LHCN-M2 (cell line): ENCODE results near the gene MKNK1. TPM values are rescaled to one million over a fixed set of nuclear protein-coding genes. Genes with fewer than 3 reads are reported as not detected.

Source experiments
- DNase-seq: peaks from one replicate; pipeline ENCODE4 v3.0.0-alpha.2; 2012; ENCODE audit warnings: low read depth
- total RNA-seq: library from RNA; depleted of rRNA; stranded (reverse); fragments of >200 nt; gene quantifications from 2 replicates; pipeline ENCODE4 v1.2.3, GENCODE V29; 2014

MKNK1 gene
- total RNA-seq, 1 experiment from 2014 or later = 12.6 TPM

DNA sequence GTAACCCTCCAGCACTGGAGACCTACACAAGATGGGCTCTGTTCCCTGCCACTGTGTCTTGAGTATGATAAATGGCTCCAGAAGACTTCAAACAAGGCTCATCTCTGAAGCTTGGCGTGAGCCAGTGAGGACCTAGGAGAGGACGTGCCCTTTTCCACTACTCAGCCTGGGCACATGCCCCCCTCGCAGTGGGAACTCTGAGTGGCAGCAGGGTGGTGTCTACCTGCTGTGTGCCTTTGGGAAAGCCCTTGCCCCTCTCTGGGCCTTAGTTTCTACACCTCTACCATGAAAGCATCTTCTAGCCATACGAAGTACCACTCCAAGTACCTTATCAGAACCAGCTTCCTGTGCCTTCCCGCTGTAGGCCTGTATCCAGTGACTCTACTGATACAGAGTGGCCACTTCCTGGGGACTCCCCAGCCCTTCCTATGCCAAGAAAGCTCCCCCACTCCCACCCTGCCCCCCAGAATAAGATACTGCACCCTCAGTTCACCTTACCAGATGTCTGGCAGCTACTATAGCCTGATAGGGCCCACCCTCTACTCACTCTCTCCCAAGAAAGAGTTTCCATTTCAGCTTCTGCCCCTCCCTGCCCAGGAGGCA lies 15.7 kb upstream of the MKNK1 start:
- no peak for DNase-seq

DNA sequence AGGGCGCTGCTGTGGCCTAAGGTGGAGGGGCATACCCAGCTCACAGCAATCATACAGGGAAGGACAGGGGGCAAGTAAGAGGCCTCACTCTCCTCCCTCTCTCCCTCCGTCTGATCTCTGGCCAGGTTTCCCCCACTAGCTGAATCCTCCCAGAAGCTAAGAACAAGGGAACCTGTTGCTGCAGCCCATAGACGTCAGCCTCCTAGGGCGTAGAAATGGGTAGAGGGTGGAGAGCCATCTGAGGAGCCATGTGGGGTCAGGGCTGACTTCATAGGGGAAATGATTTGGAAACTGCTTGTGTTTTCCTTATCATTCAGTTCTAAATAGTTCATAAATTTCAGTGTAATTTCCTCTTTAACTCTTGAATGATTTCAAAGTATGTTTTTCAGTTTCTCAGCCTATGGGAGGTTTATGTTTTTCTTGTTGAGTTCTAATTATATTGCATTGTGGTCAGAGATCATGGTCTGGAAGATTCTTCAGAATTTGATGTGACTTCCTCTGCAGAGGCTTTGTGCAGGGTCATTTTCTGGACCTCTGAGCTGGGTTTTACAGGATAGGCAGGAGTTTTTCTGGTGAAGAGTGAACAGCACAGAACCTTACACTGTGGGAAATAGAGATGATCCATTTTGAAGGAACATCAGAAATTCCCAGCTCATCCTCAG lies 14.8 kb upstream of the MKNK1 start:
- DNase-seq = no peak

DNA sequence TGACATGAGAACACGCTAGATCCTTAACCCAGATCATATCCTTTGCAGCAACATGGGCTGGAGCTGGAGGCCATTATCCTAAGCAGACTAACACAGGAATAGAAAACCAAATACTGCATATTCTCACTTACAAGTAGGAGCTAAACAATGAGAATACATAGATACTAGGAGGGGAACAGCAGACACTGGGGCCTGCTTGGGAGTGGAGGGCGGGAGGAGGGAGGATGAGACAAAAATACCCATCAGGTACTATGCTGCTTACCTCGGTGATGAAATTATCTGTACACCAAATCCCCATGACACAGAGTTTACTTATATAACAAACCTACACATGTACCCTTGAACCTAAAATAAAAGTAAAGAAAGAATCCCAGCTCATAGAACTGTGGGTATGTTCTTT lies 13.8 kb upstream of the MKNK1 start:
- no peak for DNase-seq

DNA sequence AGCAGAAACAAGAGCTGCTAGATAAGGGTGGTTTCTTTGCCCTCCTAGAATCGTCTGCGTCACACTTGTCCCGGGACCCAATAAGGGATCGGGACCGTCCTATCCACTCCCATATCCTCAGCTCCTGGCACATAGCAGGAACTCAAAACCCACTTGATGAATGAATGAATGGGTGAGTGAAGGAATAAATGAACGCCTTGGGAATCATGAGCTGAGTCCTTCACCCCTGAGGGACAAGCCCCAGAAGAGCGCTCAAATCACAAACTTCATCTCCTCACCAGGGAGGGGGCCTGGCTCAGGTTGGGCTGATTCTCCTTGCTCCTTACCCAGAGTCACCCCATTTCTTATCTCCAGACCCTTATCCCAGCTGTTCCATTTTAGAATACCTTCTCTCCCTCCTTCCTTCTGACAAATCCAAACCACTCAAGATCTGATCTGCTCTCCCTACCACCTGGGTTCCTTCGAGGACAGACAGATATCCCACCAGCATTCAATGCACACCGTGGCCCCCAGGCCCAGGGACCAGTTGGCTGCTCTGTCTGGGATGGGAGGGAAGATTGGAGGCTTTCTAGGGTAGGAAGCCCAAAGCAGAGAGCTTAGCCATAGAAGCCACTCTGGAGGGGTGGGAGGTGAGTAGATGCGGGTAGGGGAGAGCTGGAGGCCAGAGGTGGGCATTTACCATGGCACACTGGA lies 13.2 kb upstream of the MKNK1 start:
- DNase-seq = no peak

DNA sequence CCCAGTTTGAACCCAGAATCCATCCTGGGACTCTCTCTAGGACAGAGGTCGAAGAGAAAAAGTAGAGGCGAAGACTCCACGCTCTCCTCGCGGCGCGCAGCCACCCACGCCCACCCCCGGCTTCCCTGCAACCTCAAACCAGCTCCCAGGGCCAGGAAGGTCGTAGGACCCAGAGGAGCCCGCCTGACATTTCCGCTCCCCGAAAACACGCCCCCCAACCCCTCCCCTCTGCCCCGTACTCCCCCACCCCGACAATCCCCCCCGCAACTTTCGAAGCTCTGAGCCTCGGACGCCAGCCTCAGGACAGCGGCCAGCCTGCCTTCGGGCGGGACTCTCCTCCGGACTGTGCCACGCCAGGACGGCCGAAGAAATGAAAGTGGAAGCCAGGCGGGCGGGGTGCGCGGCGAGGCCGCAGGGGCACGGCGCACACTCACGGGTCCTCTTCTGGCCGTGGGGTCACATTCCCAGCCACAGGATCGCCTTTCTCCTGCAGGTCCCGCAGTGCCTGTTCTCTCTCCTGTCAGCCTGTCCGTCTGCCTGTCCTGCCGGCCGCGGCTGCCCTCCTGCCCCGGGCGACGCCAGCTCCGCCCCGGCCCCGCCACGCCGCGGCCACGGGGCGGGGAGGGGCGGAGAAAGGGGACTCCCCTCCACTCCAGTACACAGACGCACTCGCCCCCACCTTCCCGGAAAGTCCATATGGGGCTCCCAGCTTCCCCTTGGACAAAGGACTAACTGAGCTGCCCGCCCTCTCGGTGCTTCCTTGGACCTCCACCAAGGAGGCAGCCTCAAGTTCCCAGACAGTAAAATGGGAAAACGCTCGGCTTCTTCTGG lies 12.4 kb upstream of the MKNK1 start, which contains the start of gene MOB3C:
Gene MOB3C, minus strand, starts transcription at position 535 of the 831 bp plus-strand sequence. CDS start 3,490 bp downstream, outside the sequence.
- DNase-seq = peak; percentile 78

DNA sequence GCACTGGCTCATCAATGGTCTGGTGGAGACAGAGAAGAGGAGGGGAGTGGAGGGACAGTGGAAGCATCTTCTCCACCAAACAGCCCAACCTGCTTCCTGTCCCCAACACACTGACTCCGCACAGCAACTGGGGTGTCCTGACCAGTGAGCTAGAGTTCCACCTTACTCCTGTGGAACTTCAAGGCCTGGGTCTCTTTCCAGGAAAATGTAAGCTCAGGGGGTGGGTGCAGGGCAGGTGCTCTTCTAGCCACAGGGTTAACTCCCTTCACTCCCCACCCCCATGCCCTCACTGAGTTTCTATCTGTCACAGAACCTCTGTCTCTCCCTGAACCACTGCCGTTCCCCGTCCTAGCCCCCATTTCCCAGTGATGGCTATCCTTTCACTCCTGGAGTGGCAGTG lies 11.7 kb upstream of the MKNK1 start:
- DNase-seq = no peak

DNA sequence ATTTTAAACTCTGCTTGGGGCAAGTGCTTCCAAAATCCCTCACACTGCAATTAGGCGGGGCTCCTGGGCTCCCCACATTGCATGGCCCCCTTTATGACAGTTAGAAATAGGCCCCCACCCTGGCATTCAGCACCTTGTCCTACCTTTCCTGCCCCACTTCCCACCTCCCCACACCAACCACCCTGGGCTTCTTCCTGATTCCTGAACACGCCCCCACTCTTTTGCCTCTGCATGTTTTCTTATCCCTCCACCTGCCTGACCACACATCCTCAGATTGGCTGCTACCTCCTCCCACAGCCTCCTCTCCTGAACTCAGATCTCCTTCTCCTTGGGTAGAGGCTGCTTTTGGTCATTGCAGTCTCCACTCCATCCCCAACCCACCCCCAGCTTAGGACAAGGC lies 11.0 kb upstream of the MKNK1 start:
- DNase-seq = no peak

DNA sequence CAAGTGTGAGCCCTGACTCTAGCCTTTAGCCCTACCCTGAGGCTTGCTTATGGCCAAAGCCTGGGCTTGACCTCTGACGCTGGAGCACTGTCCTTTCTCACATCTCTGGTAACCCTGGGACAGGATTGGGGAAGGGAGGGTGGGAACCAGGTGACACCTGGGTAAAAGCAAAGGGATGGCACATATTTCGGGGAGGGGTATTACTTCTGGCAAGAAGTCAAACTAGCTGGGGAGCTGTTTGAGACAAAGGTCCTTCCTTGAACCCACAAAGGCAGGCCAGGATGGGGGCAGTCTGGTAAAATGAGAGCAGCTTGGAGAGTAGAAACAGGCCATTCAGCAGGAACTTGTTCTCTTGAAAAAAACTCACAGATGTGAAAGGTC lies 10.5 kb upstream of the MKNK1 start:
- DNase-seq = no peak

DNA sequence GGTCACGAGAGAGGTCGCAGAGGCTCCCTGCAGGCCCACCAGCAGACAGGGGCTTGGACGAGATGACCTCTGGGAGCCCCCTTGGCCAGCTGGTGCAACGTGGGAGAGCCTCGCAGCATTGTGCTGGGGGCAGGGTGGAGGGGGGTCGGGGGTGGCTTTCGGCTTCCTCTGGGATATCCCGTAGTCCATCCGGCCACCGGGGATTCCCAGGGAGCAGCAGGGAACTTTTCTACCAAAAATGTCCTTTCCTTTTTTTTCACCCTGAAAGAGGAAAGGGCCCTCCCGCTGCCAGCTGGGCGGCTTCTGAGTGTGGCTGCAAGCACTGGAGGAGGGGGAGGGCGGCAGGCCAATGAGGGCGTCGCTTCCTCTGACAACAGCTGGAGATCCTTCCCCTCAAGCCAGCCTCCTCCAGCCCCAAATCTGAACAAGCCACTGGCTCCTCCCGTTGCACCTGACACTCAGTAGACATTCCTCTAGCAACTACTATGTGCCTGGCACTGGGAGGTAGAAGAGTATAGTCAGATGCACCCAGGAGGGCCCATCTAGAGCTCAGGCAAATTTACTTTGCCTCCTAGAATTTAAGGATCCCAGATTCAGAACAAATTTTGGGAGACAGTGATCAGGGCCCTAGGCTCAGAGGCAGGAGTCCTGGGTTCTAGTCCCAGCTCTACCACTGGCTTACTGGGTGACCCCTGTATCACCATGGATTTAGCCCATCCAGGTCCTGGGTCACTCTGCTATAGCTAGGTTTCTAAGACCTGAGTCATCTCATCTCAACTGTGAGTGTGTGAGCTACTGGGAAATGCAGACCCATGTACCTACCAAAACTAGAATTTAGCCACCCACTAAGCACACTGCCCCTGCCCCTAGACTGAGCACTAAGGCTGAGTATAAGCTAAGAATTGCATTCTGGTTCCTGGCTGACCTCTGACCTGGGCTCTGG lies 9.9 kb upstream of the MKNK1 start:
- DNase-seq = peak; percentile 79

DNA sequence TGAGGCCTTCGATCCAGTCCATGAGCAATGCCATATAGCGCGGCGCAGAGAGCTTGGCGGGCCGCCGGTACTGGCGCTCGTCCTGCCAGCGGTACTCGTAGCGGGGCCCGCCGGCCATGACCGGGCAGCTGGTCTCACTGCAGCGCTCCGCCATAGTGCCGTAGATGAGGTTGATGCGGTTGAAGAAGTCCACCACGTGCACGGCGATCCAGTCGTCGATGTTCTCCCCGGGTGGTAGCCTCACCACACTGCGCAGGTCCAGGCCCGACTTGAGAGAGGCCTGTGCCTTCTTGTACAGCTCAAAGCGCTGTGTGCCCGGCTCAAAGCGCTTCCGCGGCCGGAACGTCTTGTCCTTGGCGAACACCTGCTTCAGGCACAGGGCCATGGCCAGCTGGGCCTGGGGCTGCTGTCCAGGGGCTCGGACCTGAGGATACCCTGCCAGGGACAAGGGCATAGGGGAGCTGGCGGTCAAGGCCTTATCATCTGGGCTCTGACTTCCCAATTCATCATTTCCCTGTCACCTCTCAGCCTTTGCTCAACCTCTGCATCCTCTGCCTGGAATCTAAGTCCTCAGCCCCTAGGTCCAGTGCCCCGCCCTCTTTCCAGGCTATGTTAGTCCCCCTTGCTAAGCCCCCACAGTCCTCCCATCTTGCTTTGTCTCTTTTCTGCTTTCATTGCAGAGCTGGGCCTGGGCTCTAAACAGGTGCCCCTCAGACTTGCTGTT lies 9.0 kb upstream of the MKNK1 start:
- no peak for DNase-seq

DNA sequence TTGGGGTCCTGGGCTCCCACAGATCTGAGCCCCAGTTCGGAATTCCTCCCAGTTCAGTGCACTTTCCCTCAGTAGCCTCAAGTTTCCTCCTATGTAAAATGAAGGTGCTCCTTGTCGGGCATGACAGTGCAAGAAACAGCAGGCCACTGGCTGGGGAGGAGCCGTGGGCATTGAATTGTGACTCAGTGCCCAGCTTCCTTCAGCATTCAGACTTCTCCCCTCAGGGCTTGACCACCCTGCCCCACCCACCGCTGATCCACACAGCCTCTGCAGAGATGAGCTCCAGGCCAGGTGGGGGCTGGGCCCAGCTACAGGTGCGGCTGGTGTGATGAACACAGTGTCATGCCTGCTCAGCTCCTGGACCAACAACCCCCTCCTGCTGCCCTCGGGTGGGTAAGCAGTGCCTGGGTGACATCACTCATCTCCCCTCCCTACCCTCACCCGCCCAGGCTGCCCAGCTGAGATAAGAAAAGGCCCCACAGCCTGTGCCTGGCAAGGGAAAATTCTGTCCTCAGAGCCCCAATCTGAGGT lies 7.7 kb upstream of the MKNK1 start:
- no peak for DNase-seq

DNA sequence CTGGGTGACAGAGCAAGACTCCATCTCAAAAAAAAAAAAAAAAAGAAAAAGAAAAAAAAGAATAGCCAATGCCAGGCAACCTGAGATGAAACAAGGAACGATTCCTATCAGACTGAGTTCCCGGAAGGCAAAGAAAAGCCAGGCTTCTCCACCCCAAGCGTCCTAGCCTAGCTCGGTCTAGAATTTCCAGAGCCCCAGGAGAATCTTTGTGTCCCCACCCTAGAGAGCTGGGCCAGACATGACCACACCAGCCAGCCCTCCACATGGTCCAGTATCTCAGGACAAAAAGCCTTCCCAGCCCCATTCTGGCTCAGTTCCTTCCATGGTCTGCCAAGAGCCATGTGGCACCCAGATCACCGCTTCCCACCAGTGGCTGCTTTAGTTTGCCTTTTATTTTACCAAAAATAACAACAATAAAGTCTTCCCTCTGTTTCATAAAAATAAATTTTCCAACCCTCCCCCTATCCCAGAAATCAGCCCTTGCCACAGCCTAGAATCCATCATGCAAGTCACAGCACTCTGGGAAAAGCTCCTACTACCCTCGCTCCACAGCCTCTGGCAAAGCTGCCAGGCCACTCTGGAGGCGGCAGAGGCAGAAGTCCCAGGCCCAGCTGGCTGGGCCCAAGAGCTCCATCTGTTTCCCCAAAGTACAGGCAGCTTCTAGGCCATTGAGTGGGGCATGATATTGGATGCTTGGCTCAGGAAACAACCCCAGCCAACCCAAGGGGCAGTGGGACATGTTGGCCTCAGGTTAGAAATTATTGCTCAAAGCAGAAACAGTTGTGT lies 3.5 kb upstream of the MKNK1 start:
- no peak for DNase-seq

DNA sequence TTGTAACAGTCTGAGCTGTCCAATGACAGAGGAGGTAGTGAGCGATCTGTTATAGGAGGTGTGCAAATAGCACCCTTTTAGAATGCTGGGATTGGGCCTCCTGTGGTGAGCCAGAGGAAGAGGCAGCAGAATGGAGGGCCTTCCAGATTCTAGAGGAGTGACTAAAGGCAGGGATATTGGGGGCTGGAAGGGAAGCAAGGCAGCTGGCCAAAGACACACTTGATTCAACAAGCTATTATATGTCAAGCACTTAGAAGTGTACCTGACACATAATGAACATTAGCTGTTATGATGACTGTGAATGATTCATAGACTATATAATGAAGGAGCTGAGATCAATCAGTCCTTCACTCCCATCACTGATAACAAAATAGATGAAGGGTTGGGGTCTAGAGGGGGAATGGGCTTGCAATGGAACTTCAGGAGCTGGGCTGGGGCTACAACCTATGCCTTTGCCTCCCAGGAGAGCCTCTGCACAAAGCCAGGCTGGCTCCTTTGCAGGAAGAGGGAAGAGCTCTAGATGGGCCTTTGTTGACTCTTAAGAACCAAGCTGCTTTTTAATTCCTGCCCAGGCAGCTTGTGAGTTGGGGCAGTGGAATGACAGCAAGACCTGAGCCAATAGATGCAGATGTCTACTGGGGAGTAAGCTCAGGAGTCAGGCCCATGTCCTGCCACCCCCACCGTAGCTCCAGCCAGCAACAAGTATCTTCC lies 2.3 kb upstream of the MKNK1 start:
- no peak for DNase-seq

DNA sequence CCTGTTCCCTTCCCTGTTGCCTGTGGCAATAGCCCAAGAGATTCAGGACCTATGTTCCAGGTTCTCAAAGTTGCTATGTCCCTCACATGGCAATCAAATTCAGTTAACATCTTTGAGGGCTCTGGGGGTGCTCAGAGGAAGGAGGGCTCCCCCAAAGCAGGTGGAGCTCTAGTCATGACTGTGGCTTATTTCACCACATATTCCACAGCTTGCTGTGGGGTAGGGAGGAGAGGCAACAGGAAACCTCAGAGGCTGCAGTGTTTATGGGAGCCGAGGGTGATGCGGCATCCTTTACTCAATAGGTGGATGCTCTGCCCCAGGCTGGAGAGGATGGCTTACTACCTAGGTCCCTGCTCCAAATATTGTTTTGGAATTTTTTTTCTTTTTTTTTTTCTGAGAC lies 1.2 kb upstream of the MKNK1 start:
- DNase-seq = no peak

DNA sequence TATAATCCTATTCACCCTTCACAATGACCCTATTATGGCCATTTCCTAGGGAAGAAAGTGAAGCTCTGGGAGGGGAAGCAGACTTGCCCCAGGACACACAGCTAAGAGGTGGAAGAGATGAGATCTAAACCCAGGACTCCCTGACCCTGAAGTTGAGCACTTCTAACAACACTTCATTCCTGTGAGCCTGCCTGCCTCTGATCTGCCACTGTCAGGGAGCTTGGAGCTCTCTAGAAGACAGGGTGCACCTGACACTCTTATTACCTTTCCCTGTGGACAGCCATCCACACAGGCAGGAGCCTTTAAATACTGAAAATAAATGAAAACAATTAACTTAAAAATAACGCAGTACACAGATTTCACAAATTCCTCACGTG lies 599 bp downstream of the MKNK1 start:
- DNase-seq = no peak

DNA sequence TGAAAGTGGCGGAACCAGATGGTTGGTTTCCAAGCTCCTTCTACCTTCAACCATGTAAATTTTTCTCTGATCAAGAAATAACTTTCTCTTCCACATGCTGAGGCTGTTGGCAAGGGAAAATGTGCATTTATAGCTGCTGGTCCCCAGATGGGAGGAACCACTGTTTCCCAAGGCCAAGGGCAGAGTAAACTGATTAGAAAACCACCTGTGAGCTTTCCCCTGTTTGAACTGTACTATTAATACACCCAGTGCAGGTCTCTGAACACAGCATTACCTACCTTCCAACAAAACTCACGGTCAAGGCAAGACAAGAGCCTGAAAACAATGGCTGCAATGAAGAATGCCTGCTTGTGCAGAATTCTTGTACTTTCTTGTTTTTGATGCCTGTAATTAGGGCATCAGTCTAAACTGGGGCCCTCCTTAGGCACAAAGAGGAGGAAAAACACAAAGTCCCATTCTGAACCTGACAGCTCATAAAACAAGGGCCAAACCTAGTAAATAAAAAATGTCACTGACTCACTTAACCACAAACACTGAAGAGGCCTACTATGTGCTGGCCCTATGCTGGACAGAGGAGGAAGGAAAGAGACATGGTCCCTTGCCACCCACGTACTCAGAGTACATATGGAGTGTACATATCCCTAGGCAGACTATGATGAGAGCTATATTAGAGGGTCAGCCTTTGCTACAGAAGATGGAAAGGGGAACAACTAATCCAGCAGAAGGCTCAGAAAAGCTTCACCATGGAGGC lies 2.6 kb downstream of the MKNK1 start:
- DNase-seq = no peak

DNA sequence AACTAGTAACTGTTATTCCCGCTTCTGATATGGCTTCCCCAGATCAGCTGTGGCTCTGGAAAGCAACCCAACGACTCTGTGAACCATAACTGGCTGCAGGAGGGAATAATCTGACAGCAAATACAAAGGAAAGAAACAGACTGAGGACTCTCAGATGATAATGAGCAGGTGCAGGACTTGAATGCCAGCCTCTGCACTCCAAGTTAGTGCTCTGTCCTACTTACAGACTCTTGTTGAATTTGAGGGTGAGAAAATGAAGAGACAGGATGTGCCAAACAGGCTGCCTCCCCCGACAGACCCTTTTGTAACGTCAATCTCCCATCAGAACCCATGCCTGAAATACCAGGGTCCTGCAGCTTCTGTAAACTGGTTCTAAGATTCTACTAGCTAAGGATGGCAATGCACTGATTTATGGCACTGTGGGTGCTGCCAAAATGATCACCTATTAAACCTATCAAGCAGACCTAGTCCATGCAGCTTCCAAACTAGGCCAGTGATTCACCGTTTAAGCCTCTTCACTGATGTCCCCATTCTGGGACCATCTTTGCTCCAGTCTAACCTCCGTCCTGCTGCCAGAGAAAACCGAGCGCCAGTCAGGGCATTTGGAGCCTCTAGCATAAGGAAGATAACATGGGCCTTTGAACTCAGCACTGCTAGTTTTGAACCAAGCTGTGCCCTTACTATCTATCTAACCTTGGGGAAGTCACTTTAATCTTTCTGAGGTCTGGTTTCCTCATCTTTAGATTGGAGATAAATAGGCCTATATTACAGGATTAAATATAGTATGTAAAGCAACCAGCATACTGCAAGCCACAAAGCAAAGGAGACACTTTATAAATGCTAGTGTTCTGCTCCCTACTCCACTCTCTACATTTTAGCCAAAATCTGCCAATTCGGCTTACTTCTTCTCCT lies 4.8 kb downstream of the MKNK1 start:
- no peak for DNase-seq
